Measurements from ENCODE around the gene OGFR.
"Not testable (repeated sequence)": the region's sequence is repeated elsewhere in the genome, so short reads cannot be mapped to it uniquely, and the experiment has no call there.

OGFR gene

GRCh38 chr20:62844182-62844581 lies 39.5 kb downstream of the OGFR start:
- DNase-seq: no peak

- DNase-seq: no peak
Measured at GRCh38 chr20:62845416-62846160, 41.0 kb downstream of the OGFR start.

GRCh38 chr20:62846166-62846890 lies 41.7 kb downstream of the OGFR start:
- no peak for DNase-seq

- not testable (repeated sequence) for DNase-seq
Measured at GRCh38 chr20:62848917-62849316, 44.3 kb downstream of the OGFR start.

GRCh38 chr20:62849431-62849830 lies 44.8 kb downstream of the OGFR start:
- DNase-seq: no peak

GRCh38 chr20:62850333-62850974 lies 45.8 kb downstream of the OGFR start:
- DNase-seq: no peak

- DNase-seq: no peak
Measured at GRCh38 chr20:62852196-62852595, 47.6 kb downstream of the OGFR start.

GRCh38 chr20:62852841-62853240 lies 48.2 kb downstream of the OGFR start:
- DNase-seq: no peak

- not testable (repeated sequence) for DNase-seq
Measured at GRCh38 chr20:62853304-62853703, 48.7 kb downstream of the OGFR start.

GRCh38 chr20:62854121-62854520 lies 49.5 kb downstream of the OGFR start:
- DNase-seq: no peak

- no peak for DNase-seq
Measured at GRCh38 chr20:62855120-62855519, 50.5 kb downstream of the OGFR start.

- no peak for DNase-seq
Measured at GRCh38 chr20:62856931-62857619, 52.4 kb downstream of the OGFR start.

- no peak for DNase-seq
Measured at GRCh38 chr20:62858058-62858830, 53.6 kb downstream of the OGFR start.

GRCh38 chr20:62859721-62860120 lies 55.1 kb downstream of the OGFR start:
- no peak for DNase-seq

GRCh38 chr20:62860391-62860923 lies 55.8 kb downstream of the OGFR start:
- no peak for DNase-seq

GRCh38 chr20:62860924-62861691 lies 56.5 kb downstream of the OGFR start:
- no peak for DNase-seq

GRCh38 chr20:62861726-62862336 lies 57.2 kb downstream of the OGFR start, which contains the start of gene TCFL5:
TCFL5 (minus strand) TSS chr20:62861822; CDS start chr20:62861670, 152 bp downstream.
- DNase-seq: peak; percentile 79
